Gastrocnemius medialis (tissue), 4 donors: ENCODE measurements around the gene GHRL. TPM values are rescaled to one million over a fixed set of nuclear protein-coding genes. Genes with fewer than 3 reads are reported as not detected.

ENCODE experiments used
- ATAC-seq, 2 donors: fragments of 150-250 bp; one replicate each; pipeline ENCODE4 v1.9.1; 2016
- DNase-seq, 2 donors: peaks; one replicate each; pipeline ENCODE4 v3.0.0-alpha.2; 2019
- H3K27ac ChIP-seq, 4 donors: fragments of 200-600 bp; sonication (generic); 1 replicate in 1 of 4; 2 replicates in 3 of 4; pipeline ENCODE4 v1.5.1; 2016 to 2018; ENCODE audit warnings: mild to moderate bottlenecking in 2 of 4, moderate library complexity in 1 of 4
- H3K27me3 ChIP-seq, 3 donors: fragments of 200-600 bp; sonication (generic) in 2 of 3; 1 replicate in 1 of 3; 2 replicates in 2 of 3; pipeline versions ENCODE4 v1.5.1 to v1.6.0; 2016 to 2019; ENCODE audit warnings: mild to moderate bottlenecking in 1 of 3, moderate library complexity in 1 of 3
- H3K36me3 ChIP-seq, 2 donors: fragments of 200-600 bp; sonication (generic) in 1 of 2; one replicate each; pipeline ENCODE4 v1.5.1; 2017 to 2018
- H3K4me1 ChIP-seq, 2 donors: fragments of 200-600 bp; sonication (generic) in 1 of 2; one replicate each; pipeline ENCODE4 v1.5.1; 2016 to 2017; ENCODE audit warnings: mild to moderate bottlenecking in 2 of 2
- H3K4me3 ChIP-seq, 4 donors: fragments of 200-600 bp; sonication (generic) in 3 of 4; 1 replicate in 1 of 4; 2 replicates in 3 of 4; pipeline ENCODE4 v1.5.1; 2016 to 2019; ENCODE audit warnings: mild to moderate bottlenecking in 2 of 4
- H3K9me3 ChIP-seq, 3 donors: fragments of 200-600 bp; sonication (generic) in 2 of 3; 1 replicate in 1 of 3; 2 replicates in 2 of 3; pipeline ENCODE4 v1.5.1; 2016 to 2019
- CTCF ChIP-seq, 5 experiments: fragments of 450-650 bp in 3 of 5; fragments of 200-600 bp in 2 of 5; sonication (generic) in 2 of 5; IDR thresholded peaks in 4 of 5; conservative IDR thresholded peaks in 1 of 5; 1 replicate in 4 of 5; 2 replicates in 1 of 5; pipeline ENCODE4 v1.5.1; 2016 to 2019; ENCODE audit warnings: antibody characterized with exemption in 5 of 5, mild to moderate bottlenecking in 3 of 5, moderate library complexity in 3 of 5
- POLR2A ChIP-seq, 2 donors: fragments of 450-650 bp; IDR thresholded peaks; one replicate each; pipeline ENCODE4 v1.6.1; 2017; ENCODE audit warnings: antibody characterized with exemption in 2 of 2, mild to moderate bottlenecking in 2 of 2, moderate library complexity in 2 of 2
- in situ Hi-C, 4 donors: fragments of 200-750 bp; cut with MboI; loops; one replicate each; pipeline versions ENCODE4 v1.15.0 to v1.8.0; 2017; ENCODE audit warnings: low sequenced_read_pairs in 4 of 4
- intact Hi-C: fragments of 100-400 bp; cut with DNase I; formaldehyde crosslinking; loops from one replicate; pipeline ENCODE4 v1.15.1; 2023; ENCODE audit warnings: low total_unique reads
- total RNA-seq, 4 donors: library from RNA; depleted of rRNA; stranded (reverse); fragments of >200 nt; gene quantifications; one replicate each; pipeline versions ENCODE4 v1.1.0 to v1.2.3, GENCODE V29; 2016

Gene GHRL
- total RNA-seq, 4 donors from 2014 or later = not detected

- H3K27me3 ChIP-seq = no peaks in the 10 kb centered on the region
- peaks cover 20 to 31% of the 10 kb centered on the region in 2 donors for H3K4me1 ChIP-seq
- peak overlapping the region in 1 of 4 donors; percentile 4 for H3K4me3 ChIP-seq
- TF ChIP-seq CTCF (IDR thresholded peaks at IDR 0.05 in 4 of 5, conservative IDR thresholded peaks at IDR 0.05 in 1 of 5) (no peak), POLR2A (IDR thresholded peaks at IDR 0.05) (no peak)
- ATAC-seq (no peak), DNase-seq (no peak)
- no peaks in the 10 kb centered on the region for H3K9me3 ChIP-seq
- in situ Hi-C loops (no loop called here), intact Hi-C loops (no loop called here)
- H3K36me3 ChIP-seq = peaks cover 0 to 43% of the 10 kb centered on the region in 2 donors
- no peak overlapping the region for H3K27ac ChIP-seq
Measured at GRCh38 chr3:10319251-10319650, 26.5 kb upstream of the GHRL start.

- DNase-seq = no peak
- H3K27ac ChIP-seq = no peak overlapping the region
- intact Hi-C loops = no loop called here
- ATAC-seq = no peak
- no peaks in the 10 kb centered on the region for H3K27me3 ChIP-seq
- TF ChIP-seq CTCF (IDR thresholded peaks at IDR 0.05 in 4 of 5, conservative IDR thresholded peaks at IDR 0.05 in 1 of 5) = no peak
- TF ChIP-seq POLR2A (IDR thresholded peaks at IDR 0.05) = no peak
- peaks cover 20 to 31% of the 10 kb centered on the region in 2 donors for H3K4me1 ChIP-seq
- H3K9me3 ChIP-seq = no peaks in the 10 kb centered on the region
- no peak overlapping the region for H3K4me3 ChIP-seq
- H3K36me3 ChIP-seq = peaks cover 0 to 54% of the 10 kb centered on the region in 2 donors
- in situ Hi-C loops = no loop called here
Measured at GRCh38 chr3:10317961-10318350, 25.2 kb upstream of the GHRL start.

GRCh38 chr3:10317311-10317960 lies 24.7 kb upstream of the GHRL start:
- Histone ChIP-seq H3K4me3 (no peak overlapping the region), H3K27ac (no peak overlapping the region), H3K27me3 (no peaks in the 10 kb centered on the region), H3K36me3 (peaks cover 0 to 59% of the 10 kb centered on the region in 2 donors), H3K4me1 (peaks cover 20 to 31% of the 10 kb centered on the region in 2 donors), H3K9me3 (no peaks in the 10 kb centered on the region)
- no peak for TF ChIP-seq CTCF (IDR thresholded peaks at IDR 0.05 in 4 of 5, conservative IDR thresholded peaks at IDR 0.05 in 1 of 5)
- no peak for TF ChIP-seq POLR2A (IDR thresholded peaks at IDR 0.05)
- in situ Hi-C loops (no loop called here), intact Hi-C loops (no loop called here)
- no peak for ATAC-seq
- no peak for DNase-seq

DNA sequence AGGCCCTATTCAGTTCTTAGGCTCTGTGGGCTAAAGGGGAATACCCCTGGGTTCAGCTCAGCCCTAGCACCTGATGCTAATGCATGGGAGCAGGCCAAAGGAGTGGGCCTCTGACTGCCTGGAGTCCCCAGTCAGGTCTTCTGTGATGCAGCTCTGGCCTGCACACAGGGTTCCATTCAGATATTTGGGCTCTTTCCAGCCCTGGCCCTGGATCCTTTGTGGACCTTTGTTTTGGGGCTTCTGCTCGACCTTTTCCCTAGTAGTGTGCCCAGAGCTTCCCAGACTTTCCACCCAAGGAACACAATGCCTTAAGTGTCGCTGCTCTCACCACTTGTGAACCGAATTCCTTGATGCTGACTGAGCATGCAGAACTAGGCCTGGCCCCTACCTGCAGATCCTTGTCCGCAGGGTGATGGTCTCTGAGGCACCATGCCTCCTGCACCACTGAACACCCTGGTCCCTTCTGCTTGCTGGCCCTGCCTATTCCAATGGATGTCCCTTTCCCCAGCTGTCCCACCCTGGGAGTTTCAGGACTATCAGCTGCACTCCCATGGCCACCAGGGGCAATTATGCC lies 23.1 kb upstream of the GHRL start:
- ATAC-seq (no peak), DNase-seq (no peak)
- Histone ChIP-seq H3K4me1 (peaks cover 20 to 23% of the 10 kb centered on the region in 2 donors), H3K27ac (no peak overlapping the region), H3K27me3 (no peaks in the 10 kb centered on the region), H3K9me3 (no peaks in the 10 kb centered on the region), H3K4me3 (no peak overlapping the region), H3K36me3 (peaks cover 0 to 75% of the 10 kb centered on the region in 2 donors)
- TF ChIP-seq CTCF (IDR thresholded peaks at IDR 0.05 in 4 of 5, conservative IDR thresholded peaks at IDR 0.05 in 1 of 5) (no peak), POLR2A (IDR thresholded peaks at IDR 0.05) (no peak)
- in situ Hi-C loops (no loop called here), intact Hi-C loops (no loop called here)
